GM18499 (cell line): ENCODE data around the gene CD302.
"Not testable (repeated sequence)": the region's sequence is repeated elsewhere in the genome, so short reads cannot be mapped to it uniquely, and the experiment has no call there.

Experiments used
- ATAC-seq: cut with Tn5 transposase; IDR thresholded peaks from one replicate; pipeline ENCODE4 v1.9.1; 2021; ENCODE audit warnings: moderate number of reproducible peaks; ENCODE audit not compliant: insufficient read depth, unreplicated experiment

Gene CD302

GRCh38 chr2:159755788-159756187, 42.2 kb downstream of the CD302 start:
- no peak for ATAC-seq

- no peak for ATAC-seq
Observed at GRCh38 chr2:159755014-159755413, 43.0 kb downstream of the CD302 start.

GRCh38 chr2:159753797-159754196, 44.2 kb downstream of the CD302 start:
- no peak for ATAC-seq

GRCh38 chr2:159750873-159751272, 47.1 kb downstream of the CD302 start:
- ATAC-seq: no peak

GRCh38 chr2:159748089-159748488, 49.9 kb downstream of the CD302 start:
- no peak for ATAC-seq

GRCh38 chr2:159745237-159745636, 52.8 kb downstream of the CD302 start:
- ATAC-seq: not testable (repeated sequence)

GRCh38 chr2:159744363-159744762, 53.6 kb downstream of the CD302 start:
- ATAC-seq: no peak

- ATAC-seq: no peak
Observed at GRCh38 chr2:159742846-159743245, 55.2 kb downstream of the CD302 start.

GRCh38 chr2:159738509-159739390, 59.3 kb downstream of the CD302 start:
- no peak for ATAC-seq

GRCh38 chr2:159737917-159738296, 60.1 kb downstream of the CD302 start:
- no peak for ATAC-seq

GRCh38 chr2:159737292-159737916, 60.6 kb downstream of the CD302 start:
- ATAC-seq: no peak

- ATAC-seq: no peak
Observed at GRCh38 chr2:159736048-159736447, 62.0 kb downstream of the CD302 start.

- ATAC-seq: no peak
Observed at GRCh38 chr2:159735648-159736047, 62.4 kb downstream of the CD302 start.

- no peak for ATAC-seq
Observed at GRCh38 chr2:159728629-159729028, 69.4 kb downstream of the CD302 start.

GRCh38 chr2:159725713-159726112, 72.3 kb downstream of the CD302 start:
- ATAC-seq: no peak

- ATAC-seq: not testable (repeated sequence)
Observed at GRCh38 chr2:159724795-159725572, 73.0 kb downstream of the CD302 start.

GRCh38 chr2:159722580-159722979, 75.4 kb downstream of the CD302 start:
- no peak for ATAC-seq

GRCh38 chr2:159720676-159721075, 77.3 kb downstream of the CD302 start:
- no peak for ATAC-seq
